CD4-positive, alpha-beta T cell (primary cell): Measurements from ENCODE around the gene LGALS8. TPM values are rescaled to one million over a fixed set of nuclear protein-coding genes. Genes with fewer than 3 reads are reported as not detected.

ENCODE experiments used
- ATAC-seq: fragments of 200-7000 bp; cut with Tn5 transposase; one replicate; pipeline ENCODE4 v1.10.0; 2022; ENCODE audit warnings: mild to moderate bottlenecking; ENCODE audit not compliant: poor library complexity
- CTCF ChIA-PET: fragments of 350-600 bp; sonication (Branson Sonifier 250); formaldehyde crosslinking; loops from one replicate; lab custom pipeline; 2021; ENCODE audit warnings: antibody characterized with exemption, inconsistent platforms; lab: Charles Lee
- POLR2A ChIA-PET: fragments of 350-600 bp; sonication (Branson Sonifier 250); formaldehyde crosslinking; loops from one replicate; lab custom pipeline; 2021; ENCODE audit warnings: antibody characterized with exemption, inconsistent platforms; lab: Charles Lee
- DNase-seq, 14 experiments: peaks; one replicate each; pipeline ENCODE4 v3.0.0-alpha.2; 2013 to 2020; ENCODE audit warnings: mixed read lengths in 2 of 14
- H3K27ac ChIP-seq, 2 donors: one replicate each; pipeline versions ENCODE4 v1.5.1 to v1.7.0; 2013; ENCODE audit warnings: low read length in 2 of 2, low read depth in 1 of 2, mild to moderate bottlenecking in 1 of 2
- H3K27me3 ChIP-seq, 2 experiments: 1 replicate in 1 of 2; 2 replicates in 1 of 2; pipeline versions ENCODE4 v1.6.1 to v1.7.0; 2013; ENCODE audit warnings: low read length in 2 of 2, control low read depth in 1 of 2, mild to moderate bottlenecking in 1 of 2, moderate library complexity in 1 of 2; ENCODE audit not compliant: insufficient read depth in 2 of 2, control insufficient read depth in 1 of 2
- H3K36me3 ChIP-seq: one replicate; pipeline ENCODE4 v1.6.1; 2013; ENCODE audit warnings: low read length, control low read depth; ENCODE audit not compliant: insufficient read depth
- H3K4me1 ChIP-seq: one replicate; pipeline ENCODE4 v1.6.1; 2013; ENCODE audit warnings: low read length, control low read depth; ENCODE audit not compliant: insufficient read depth
- H3K4me3 ChIP-seq: one replicate; pipeline ENCODE4 v1.5.1; 2013; ENCODE audit warnings: mild to moderate bottlenecking, low read length, moderate library complexity
- H3K9me3 ChIP-seq, 2 experiments: 1 replicate in 1 of 2; 2 replicates in 1 of 2; pipeline versions ENCODE4 v1.6.1 to v1.7.0; 2013; ENCODE audit warnings: low read length in 2 of 2, mild to moderate bottlenecking in 2 of 2, control low read depth in 1 of 2, moderate library complexity in 1 of 2; ENCODE audit not compliant: control insufficient read depth in 1 of 2, insufficient read depth in 1 of 2
- H3K27ac Mint-ChIP-seq: one replicate; pipeline ENCODE4 v1.8.0; 2020; ENCODE audit warnings: mixed read lengths
- H3K27me3 Mint-ChIP-seq: one replicate; pipeline ENCODE4 v1.8.0; 2021; ENCODE audit warnings: mixed read lengths
- H3K36me3 Mint-ChIP-seq: one replicate; pipeline ENCODE4 v1.8.0; 2021; ENCODE audit warnings: low read depth, mixed read lengths
- H3K4me1 Mint-ChIP-seq: one replicate; pipeline ENCODE4 v1.8.0; 2021; ENCODE audit warnings: low read depth, mixed read lengths
- H3K4me3 Mint-ChIP-seq: one replicate; pipeline ENCODE4 v1.8.0; 2020; ENCODE audit warnings: mild to moderate bottlenecking, mixed read lengths
- H3K9me3 Mint-ChIP-seq: one replicate; pipeline ENCODE4 v1.8.0; 2020; ENCODE audit warnings: mixed read lengths
- intact Hi-C, 2 experiments: fragments of 100-400 bp; cut with DNase I in 1 of 2; cut with micrococcal nuclease in 1 of 2; formaldehyde crosslinking; loops; one replicate each; pipeline versions ENCODE4 v1.15.1 to v1.9.0; 2023 to 2025; cut with DNase I, micrococcal nuclease
- total RNA-seq, 174 experiments: library from RNA in 2 of 174; stranded (reverse) in 2 of 174; gene quantifications; one replicate each; pipeline ENCODE4 v1.2.3 and lab custom pipeline; 2021 to 2026
- TF ChIP-seq, protein P1 (sequence below): fragments of 200-600 bp; IDR thresholded peaks from one replicate; pipeline ENCODE4 v1.8.0; 2022; ENCODE audit warnings: antibody characterized with exemption, mild to moderate bottlenecking

Gene LGALS8
- total RNA-seq, 2 experiments from 2014 or later: 138 to 144 TPM

GRCh38 chr1:236516929-236517704 is 6.7 kb upstream of the LGALS8 start:
- peaks cover 37% of the 10 kb centered on the region for H3K4me1 Mint-ChIP-seq
- Histone ChIP-seq H3K27ac (peak overlapping the region in 1 of 2 donors; percentile 80), H3K36me3 (no peaks in the 10 kb centered on the region), H3K27me3 (no peaks in the 10 kb centered on the region), H3K9me3 (no peaks in the 10 kb centered on the region), H3K4me3 (peak overlapping the region; percentile 42), H3K4me1 (peaks cover 29% of the 10 kb centered on the region)
- no peaks in the 10 kb centered on the region for H3K9me3 Mint-ChIP-seq
- intact Hi-C loops: no loop called here
- no peaks in the 10 kb centered on the region for H3K27me3 Mint-ChIP-seq
- peak overlapping the region; percentile 80 for H3K4me3 Mint-ChIP-seq
- H3K27ac Mint-ChIP-seq: peak overlapping the region; percentile 81
- peak in 9 of 14 experiments; percentile 18 to 84 (median 34) for DNase-seq
- H3K36me3 Mint-ChIP-seq: no peaks in the 10 kb centered on the region
- CTCF ChIA-PET: interaction anchor here (0.6 to 2.2 kb wide), 4 partner anchors 9 to 1040 kb away, joined by 3 to 6 read pairs (median 4); no protein-coding TSS in a partner anchor
- ATAC-seq: peak; percentile 90
- POLR2A ChIA-PET: interaction anchor here (0.5 to 2.3 kb wide), 11 partner anchors 8 to 278 kb away, joined by 3 to 10 read pairs (median 5); partner anchors contain the start of genes ERO1B and MTR
- TF ChIP-seq, protein P1, sequence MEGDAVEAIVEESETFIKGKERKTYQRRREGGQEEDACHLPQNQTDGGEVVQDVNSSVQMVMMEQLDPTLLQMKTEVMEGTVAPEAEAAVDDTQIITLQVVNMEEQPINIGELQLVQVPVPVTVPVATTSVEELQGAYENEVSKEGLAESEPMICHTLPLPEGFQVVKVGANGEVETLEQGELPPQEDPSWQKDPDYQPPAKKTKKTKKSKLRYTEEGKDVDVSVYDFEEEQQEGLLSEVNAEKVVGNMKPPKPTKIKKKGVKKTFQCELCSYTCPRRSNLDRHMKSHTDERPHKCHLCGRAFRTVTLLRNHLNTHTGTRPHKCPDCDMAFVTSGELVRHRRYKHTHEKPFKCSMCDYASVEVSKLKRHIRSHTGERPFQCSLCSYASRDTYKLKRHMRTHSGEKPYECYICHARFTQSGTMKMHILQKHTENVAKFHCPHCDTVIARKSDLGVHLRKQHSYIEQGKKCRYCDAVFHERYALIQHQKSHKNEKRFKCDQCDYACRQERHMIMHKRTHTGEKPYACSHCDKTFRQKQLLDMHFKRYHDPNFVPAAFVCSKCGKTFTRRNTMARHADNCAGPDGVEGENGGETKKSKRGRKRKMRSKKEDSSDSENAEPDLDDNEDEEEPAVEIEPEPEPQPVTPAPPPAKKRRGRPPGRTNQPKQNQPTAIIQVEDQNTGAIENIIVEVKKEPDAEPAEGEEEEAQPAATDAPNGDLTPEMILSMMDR: no peak

- Mint-ChIP-seq H3K36me3 (peaks cover 3% of the 10 kb centered on the region), H3K4me3 (peak overlapping the region; percentile 28), H3K27me3 (no peaks in the 10 kb centered on the region), H3K27ac (no peak overlapping the region), H3K4me1 (peaks cover 46% of the 10 kb centered on the region), H3K9me3 (no peaks in the 10 kb centered on the region)
- no peaks in the 10 kb centered on the region for H3K9me3 ChIP-seq
- TF ChIP-seq, protein P1: no peak
- no peak overlapping the region for H3K27ac ChIP-seq
- no peaks in the 10 kb centered on the region for H3K36me3 ChIP-seq
- DNase-seq: no peak
- ChIA-PET CTCF (interaction anchor here (2.2 kb wide), 1 partner anchor 8 kb away, joined by 5 read pairs; no protein-coding TSS in a partner anchor), POLR2A (no interaction called here)
- no peak overlapping the region for H3K4me3 ChIP-seq
- intact Hi-C loops: no loop called here
- ATAC-seq: no peak
- peaks cover 33% of the 10 kb centered on the region for H3K4me1 ChIP-seq
- no peaks in the 10 kb centered on the region for H3K27me3 ChIP-seq
These were observed 5.5 kb upstream of the LGALS8 start for GRCh38 chr1:236518322-236518721.

DNA sequence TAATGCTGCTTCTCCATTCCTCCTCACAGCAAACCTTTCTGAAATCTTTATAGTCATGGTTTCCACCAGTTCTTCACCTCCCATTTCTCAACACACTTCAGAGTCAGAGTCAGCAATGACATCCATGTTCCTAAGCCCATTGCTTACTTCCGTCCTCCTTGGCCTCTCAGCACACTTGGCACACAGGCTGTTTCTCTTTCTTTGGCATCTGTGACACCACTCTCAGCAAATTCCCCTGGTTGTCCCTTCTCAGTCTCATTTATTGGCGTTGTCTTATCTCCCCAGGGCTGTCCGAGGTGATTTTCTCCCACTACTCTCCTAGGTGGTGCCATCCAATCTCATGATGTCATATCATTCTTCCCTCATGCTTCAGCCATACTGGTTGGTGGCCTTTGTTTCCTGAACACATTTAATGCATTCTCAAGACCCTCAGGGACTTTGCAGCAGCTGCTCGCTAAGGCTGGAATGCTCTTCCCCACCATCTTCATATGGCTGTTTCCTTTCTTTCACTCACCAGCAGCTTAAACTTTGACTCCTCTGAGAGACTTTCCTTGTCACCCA is 3.3 kb upstream of the LGALS8 start:
- intact Hi-C loops: loop anchor here (5.0 to 10.0 kb wide), 5 partner anchors 82 to 277 kb away; partner anchors contain the start of genes ERO1B (in 2 of the 2), HEATR1 (in 2 of the 2) and MTR (in 1 of the 2)
- H3K36me3 Mint-ChIP-seq: peaks cover 20% of the 10 kb centered on the region
- ChIA-PET POLR2A (no interaction called here), CTCF (no interaction called here)
- no peak for DNase-seq
- Histone ChIP-seq H3K4me1 (peaks cover 38% of the 10 kb centered on the region), H3K9me3 (no peaks in the 10 kb centered on the region), H3K27ac (no peak overlapping the region), H3K4me3 (no peak overlapping the region), H3K27me3 (no peaks in the 10 kb centered on the region), H3K36me3 (peaks cover under 1% of the 10 kb centered on the region)
- no peak for ATAC-seq
- TF ChIP-seq, protein P1: no peak
- H3K4me1 Mint-ChIP-seq: peaks cover 52% of the 10 kb centered on the region
- H3K27ac Mint-ChIP-seq: no peak overlapping the region
- no peak overlapping the region for H3K4me3 Mint-ChIP-seq
- H3K27me3 Mint-ChIP-seq: no peaks in the 10 kb centered on the region
- H3K9me3 Mint-ChIP-seq: no peaks in the 10 kb centered on the region
